MV-4-11 (cell line): ENCODE results near the gene ELFN2.

Experiments
- DNase-seq: peaks from one replicate; lab custom pipeline; 2025; lab: John Stamatoyannopoulos, UW

The ELFN2 gene

GRCh38 chr22:37454857-37455686 is 27.8 kb upstream of the ELFN2 start:
- DNase-seq: peak; percentile 80

GRCh38 chr22:37453696-37454095 is 26.4 kb upstream of the ELFN2 start:
- no peak for DNase-seq

GRCh38 chr22:37451218-37451617 is 23.9 kb upstream of the ELFN2 start:
- DNase-seq: no peak

GRCh38 chr22:37449331-37450001 is 22.2 kb upstream of the ELFN2 start:
- DNase-seq: peak; percentile 75

GRCh38 chr22:37448516-37449127 is 21.3 kb upstream of the ELFN2 start:
- no peak for DNase-seq

- no peak for DNase-seq
Measured at GRCh38 chr22:37445501-37445900, 18.2 kb upstream of the ELFN2 start.

- DNase-seq: no peak
Measured at GRCh38 chr22:37443977-37444376, 16.7 kb upstream of the ELFN2 start.

GRCh38 chr22:37443086-37443485 is 15.8 kb upstream of the ELFN2 start:
- DNase-seq: no peak

GRCh38 chr22:37442537-37442936 is 15.3 kb upstream of the ELFN2 start:
- peak; percentile 64 for DNase-seq

GRCh38 chr22:37442135-37442534 is 14.9 kb upstream of the ELFN2 start:
- no peak for DNase-seq

- DNase-seq: no peak
Measured at GRCh38 chr22:37440875-37441274, 13.6 kb upstream of the ELFN2 start.

- no peak for DNase-seq
Measured at GRCh38 chr22:37439347-37439746, 12.1 kb upstream of the ELFN2 start.

GRCh38 chr22:37435970-37436603 is 8.8 kb upstream of the ELFN2 start:
- DNase-seq: no peak

- DNase-seq: no peak
Measured at GRCh38 chr22:37433786-37434185, 6.5 kb upstream of the ELFN2 start.

GRCh38 chr22:37432708-37433054 is 5.4 kb upstream of the ELFN2 start:
- DNase-seq: no peak

GRCh38 chr22:37431801-37432707 is 4.8 kb upstream of the ELFN2 start:
- DNase-seq: peak; percentile 82

- DNase-seq: no peak
Measured at GRCh38 chr22:37431366-37431765, 4.1 kb upstream of the ELFN2 start.

GRCh38 chr22:37430941-37431340 is 3.7 kb upstream of the ELFN2 start:
- DNase-seq: no peak

GRCh38 chr22:37428649-37429586 is 1.6 kb upstream of the ELFN2 start:
- DNase-seq: peak; percentile 35
